ENCODE results near the gene DOLK.

Gene DOLK

DNA sequence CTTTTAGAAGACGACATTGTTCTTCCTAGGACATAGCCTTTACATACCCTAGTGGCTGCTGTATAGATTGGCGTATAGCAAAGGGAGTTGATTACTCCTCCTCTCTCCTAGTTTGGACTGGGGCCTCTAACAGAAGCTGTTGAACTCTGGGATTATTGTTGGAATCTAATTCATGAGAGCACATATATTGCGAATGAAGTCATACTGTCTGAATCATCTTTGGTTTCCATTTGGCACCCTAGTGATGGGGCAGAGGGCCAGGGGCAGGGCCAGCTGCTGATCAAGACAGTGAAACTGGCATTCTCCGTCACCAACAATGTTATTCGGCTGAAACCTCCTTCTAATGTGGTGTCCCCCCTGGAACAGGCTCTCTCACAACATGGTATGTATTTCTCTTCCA, 40.4 kb upstream of the DOLK start:
- Histone ChIP-seq H3K36me3 (ENCODE audit: insufficient read depth, low read length) (peaks cover 73% of the 10 kb centered on the region), H3F3A (ENCODE audit: insufficient read depth, low read length) (no peaks in the 10 kb centered on the region), H4K20me1 (ENCODE audit: insufficient read depth, low read length) (no peaks in the 10 kb centered on the region), H3K4me1 (ENCODE audit: insufficient read depth, low read length, severe bottlenecking) (no peaks in the 10 kb centered on the region), H2AFZ (ENCODE audit: low read length) (no peak overlapping the region), H3K27ac (ENCODE audit: low read depth, low read length, poor library complexity, severe bottlenecking) (no peak overlapping the region), H3K9me2 (ENCODE audit: low read depth, low read length) (no peaks in the 10 kb centered on the region), H3K79me2 (ENCODE audit: insufficient read depth, low read length) (no peaks in the 10 kb centered on the region), H3K9ac (ENCODE audit: low read length) (no peak overlapping the region), H3K4me2 (ENCODE audit: low read length) (no peak overlapping the region), H3K4me3 (ENCODE audit: low read depth, low read length, poor library complexity, severe bottlenecking) (no peak overlapping the region), H3K9me3 (ENCODE audit: low read length) (no peaks in the 10 kb centered on the region), H3K27me3 (ENCODE audit: insufficient read depth, low read length) (no peaks in the 10 kb centered on the region)
- TF ChIP-seq, protein P1, sequence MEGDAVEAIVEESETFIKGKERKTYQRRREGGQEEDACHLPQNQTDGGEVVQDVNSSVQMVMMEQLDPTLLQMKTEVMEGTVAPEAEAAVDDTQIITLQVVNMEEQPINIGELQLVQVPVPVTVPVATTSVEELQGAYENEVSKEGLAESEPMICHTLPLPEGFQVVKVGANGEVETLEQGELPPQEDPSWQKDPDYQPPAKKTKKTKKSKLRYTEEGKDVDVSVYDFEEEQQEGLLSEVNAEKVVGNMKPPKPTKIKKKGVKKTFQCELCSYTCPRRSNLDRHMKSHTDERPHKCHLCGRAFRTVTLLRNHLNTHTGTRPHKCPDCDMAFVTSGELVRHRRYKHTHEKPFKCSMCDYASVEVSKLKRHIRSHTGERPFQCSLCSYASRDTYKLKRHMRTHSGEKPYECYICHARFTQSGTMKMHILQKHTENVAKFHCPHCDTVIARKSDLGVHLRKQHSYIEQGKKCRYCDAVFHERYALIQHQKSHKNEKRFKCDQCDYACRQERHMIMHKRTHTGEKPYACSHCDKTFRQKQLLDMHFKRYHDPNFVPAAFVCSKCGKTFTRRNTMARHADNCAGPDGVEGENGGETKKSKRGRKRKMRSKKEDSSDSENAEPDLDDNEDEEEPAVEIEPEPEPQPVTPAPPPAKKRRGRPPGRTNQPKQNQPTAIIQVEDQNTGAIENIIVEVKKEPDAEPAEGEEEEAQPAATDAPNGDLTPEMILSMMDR (IDR thresholded peaks at IDR 0.05; ENCODE audit: low read length) = no peak
- no peak for TF ChIP-seq EZH2 (IDR thresholded peaks at IDR 0.05; ENCODE audit: borderline replicate concordance, low read length)

DNA sequence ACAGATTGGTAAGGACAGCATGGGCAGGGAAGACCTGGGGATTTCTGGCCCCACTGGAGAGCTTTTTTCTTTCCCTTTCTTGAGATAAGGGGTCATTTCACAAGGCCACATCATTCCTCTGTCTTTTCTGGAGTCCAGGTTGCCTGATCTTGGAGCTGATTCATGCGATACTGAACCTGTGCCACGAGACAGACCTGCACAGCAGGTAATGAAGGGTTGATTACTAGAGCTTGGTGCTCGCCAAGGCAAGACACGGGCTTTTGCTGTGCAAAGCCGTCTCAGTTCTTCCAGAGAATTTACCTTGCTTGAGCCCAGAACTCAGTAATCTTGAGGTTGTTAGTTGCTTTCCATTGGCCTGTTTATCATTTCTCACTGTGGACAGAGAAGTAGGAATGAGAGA, 39.3 kb upstream of the DOLK start:
- Histone ChIP-seq H2AFZ (ENCODE audit: low read length) (no peak overlapping the region), H3K4me1 (ENCODE audit: insufficient read depth, low read length, severe bottlenecking) (no peaks in the 10 kb centered on the region), H3K27ac (ENCODE audit: low read depth, low read length, poor library complexity, severe bottlenecking) (no peak overlapping the region), H3K9ac (ENCODE audit: low read length) (no peak overlapping the region), H3K36me3 (ENCODE audit: insufficient read depth, low read length) (peaks cover 76% of the 10 kb centered on the region), H3K79me2 (ENCODE audit: insufficient read depth, low read length) (no peaks in the 10 kb centered on the region), H3F3A (ENCODE audit: insufficient read depth, low read length) (no peaks in the 10 kb centered on the region), H3K4me3 (ENCODE audit: low read depth, low read length, poor library complexity, severe bottlenecking) (no peak overlapping the region), H3K9me3 (ENCODE audit: low read length) (no peaks in the 10 kb centered on the region), H3K4me2 (ENCODE audit: low read length) (no peak overlapping the region), H3K9me2 (ENCODE audit: low read depth, low read length) (no peaks in the 10 kb centered on the region), H3K27me3 (ENCODE audit: insufficient read depth, low read length) (no peaks in the 10 kb centered on the region), H4K20me1 (ENCODE audit: insufficient read depth, low read length) (no peaks in the 10 kb centered on the region)
- TF ChIP-seq EZH2 (IDR thresholded peaks at IDR 0.05; ENCODE audit: borderline replicate concordance, low read length) = no peak
- TF ChIP-seq, protein P1 (IDR thresholded peaks at IDR 0.05; ENCODE audit: low read length) = no peak

DNA sequence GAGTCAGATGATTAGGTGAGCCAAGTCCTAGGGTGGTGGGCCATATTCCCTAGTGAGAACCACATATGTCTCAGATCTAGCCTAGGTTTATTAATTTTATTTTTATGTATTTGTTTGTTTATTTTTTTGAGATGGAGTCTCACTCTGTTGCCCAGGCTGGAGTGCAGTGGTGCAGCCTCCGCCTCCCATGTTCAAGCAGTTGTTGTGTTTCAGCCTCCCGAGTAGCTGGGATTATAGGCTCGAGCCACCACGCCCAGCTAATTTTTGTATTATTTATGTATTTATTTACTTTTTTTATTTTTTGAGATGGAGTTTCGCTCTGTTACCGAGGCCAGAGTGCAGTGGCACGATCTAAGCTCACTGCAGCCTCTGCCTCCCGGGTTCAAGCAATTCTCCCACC, 36.1 kb upstream of the DOLK start:
- Histone ChIP-seq H3K9me3 (ENCODE audit: low read length) (no peaks in the 10 kb centered on the region), H3K27ac (ENCODE audit: low read depth, low read length, poor library complexity, severe bottlenecking) (no peak overlapping the region), H2AFZ (ENCODE audit: low read length) (no peak overlapping the region), H3K27me3 (ENCODE audit: insufficient read depth, low read length) (no peaks in the 10 kb centered on the region), H3K4me2 (ENCODE audit: low read length) (no peak overlapping the region), H3K4me1 (ENCODE audit: insufficient read depth, low read length, severe bottlenecking) (no peaks in the 10 kb centered on the region), H4K20me1 (ENCODE audit: insufficient read depth, low read length) (no peaks in the 10 kb centered on the region), H3K4me3 (ENCODE audit: low read depth, low read length, poor library complexity, severe bottlenecking) (no peak overlapping the region), H3K79me2 (ENCODE audit: insufficient read depth, low read length) (no peaks in the 10 kb centered on the region), H3K9ac (ENCODE audit: low read length) (no peak overlapping the region), H3K36me3 (ENCODE audit: insufficient read depth, low read length) (peaks cover 89% of the 10 kb centered on the region), H3K9me2 (ENCODE audit: low read depth, low read length) (no peaks in the 10 kb centered on the region), H3F3A (ENCODE audit: insufficient read depth, low read length) (no peaks in the 10 kb centered on the region)
- no peak for TF ChIP-seq EZH2 (IDR thresholded peaks at IDR 0.05; ENCODE audit: borderline replicate concordance, low read length)
- TF ChIP-seq, protein P1 (IDR thresholded peaks at IDR 0.05; ENCODE audit: low read length) = no peak
